Measurements from ENCODE around the gene GCC2. TPM values are rescaled to one million over a fixed set of nuclear protein-coding genes. Genes with fewer than 3 reads are reported as not detected.

Gene GCC2
- total and polyA plus RNA-seq, 2 of the 13 experiments (the other 11 are each of a cell fraction or from before 2014, with no cell fraction given), result 17.6 to 22.5 TPM

GRCh38 chr2:108477099-108477498 is 28.1 kb downstream of the GCC2 start:
- H4K20me1 ChIP-seq (ENCODE audit: insufficient read depth, low read length), result no peaks in the 10 kb centered on the region
- CTCF ChIA-PET (ENCODE audit: low intra/inter-chr PET ratio, low total read pairs), result no interaction called here
- intact Hi-C loops (cut with micrococcal nuclease; ENCODE audit: unreplicated experiment), result no loop called here

GRCh38 chr2:108485253-108485652 is 36.2 kb downstream of the GCC2 start:
- H3K79me2 ChIP-seq (ENCODE audit: insufficient read depth, low read length), result no peaks in the 10 kb centered on the region
- H2AFZ ChIP-seq (ENCODE audit: low read length), result no peak overlapping the region
- CTCF ChIA-PET (ENCODE audit: low intra/inter-chr PET ratio, low total read pairs), result no interaction called here
- FAIRE-seq, result no peak
- POLR2A ChIA-PET, result no interaction called here
- no peaks in the 10 kb centered on the region for H3K27me3 ChIP-seq (ENCODE audit: control insufficient read depth in 1 of 2, insufficient read depth in 2 of 2, low read length in 2 of 2)
- no peak overlapping the region for H3K4me3 ChIP-seq (replicated peaks in 1 of 3; ENCODE audit: insufficient read depth in 1 of 3, low read depth in 2 of 3, low read length in 3 of 3)
- no peak overlapping the region for H3K4me2 ChIP-seq (ENCODE audit: low read depth, low read length)
- 95% methylated on average over 2 of the region's 2 CpGs for WGBS (ENCODE audit: low lambda C conversion rate)
- in situ Hi-C loops (cut with HindIII; ENCODE audit: extremely low pct_ligation_motif_present, low pct_unique_long_range_greater_than_20kb) (no loop called here), intact Hi-C loops (cut with micrococcal nuclease; ENCODE audit: unreplicated experiment) (loop anchor here (5.0 kb wide), 1 partner anchor 152 kb away; no protein-coding TSS in a partner anchor)
- no peaks in the 10 kb centered on the region for H3K4me1 ChIP-seq (ENCODE audit: insufficient read depth, low read length)
- no peak overlapping the region for H3K27ac ChIP-seq (ENCODE audit: extremely low read length, insufficient read depth, low read length)
- H3K36me3 ChIP-seq (replicated peaks in 1 of 2; ENCODE audit: control insufficient read depth in 1 of 2, insufficient read depth in 2 of 2, low read length in 2 of 2), result peaks cover 11 to 51% of the 10 kb centered on the region in 2 experiments; a peak in 4 of 5 replicates
- DNase-seq (ENCODE audit: low spot score), result no peak
- no peaks in the 10 kb centered on the region for H3K9me3 ChIP-seq (ENCODE audit: low read length)
- no peak for ATAC-seq
- BruUV-seq (replicated peaks), result no TSS peak
- no peaks in the 10 kb centered on the region for H4K20me1 ChIP-seq (ENCODE audit: insufficient read depth, low read length)
- no peak overlapping the region for H3K9ac ChIP-seq (ENCODE audit: insufficient read depth, low read depth, low read length)
- TF ChIP-seq HMGA1 (CRISPR knock-in tag; conservative IDR thresholded peaks at IDR 0.05) (no peak), GLMP (CRISPR knock-in tag; IDR thresholded peaks at IDR 0.05; ENCODE audit: borderline replicate concordance) (no peak), ZBTB21 (CRISPR knock-in tag; IDR thresholded peaks at IDR 0.05) (no peak), ZNF616 (CRISPR knock-in tag; IDR thresholded peaks at IDR 0.05; ENCODE audit: low read depth) (no peak), TBX3 (IDR thresholded peaks at IDR 0.05; ENCODE audit: borderline replicate concordance) (no peak), FOXC1 (CRISPR knock-in tag; IDR thresholded peaks at IDR 0.05; ENCODE audit: borderline replicate concordance) (no peak), ATF1 (CRISPR knock-in tag; IDR thresholded peaks at IDR 0.05) (no peak), HNF4A (CRISPR knock-in tag; IDR thresholded peaks at IDR 0.05) (no peak), ZNF652 (CRISPR knock-in tag; IDR thresholded peaks at IDR 0.05; ENCODE audit: borderline replicate concordance, low read depth) (no peak), POLR2A (IDR thresholded peaks at IDR 0.05; ENCODE audit: insufficient read depth in 1 of 2, low read depth in 2 of 2, low read length in 2 of 2) (no peak)

More at GRCh38 chr2:108477099-108477498, 28.1 kb downstream of the GCC2 start:
- Histone ChIP-seq H3K79me2 (ENCODE audit: insufficient read depth, low read length) (no peaks in the 10 kb centered on the region), H3K4me3 (replicated peaks in 1 of 3; ENCODE audit: insufficient read depth in 1 of 3, low read depth in 2 of 3, low read length in 3 of 3) (no peak overlapping the region), H3K4me1 (ENCODE audit: insufficient read depth, low read length) (no peaks in the 10 kb centered on the region), H3K9ac (ENCODE audit: insufficient read depth, low read depth, low read length) (no peak overlapping the region), H3K27ac (ENCODE audit: extremely low read length, insufficient read depth, low read length) (no peak overlapping the region), H3K36me3 (replicated peaks in 1 of 2; ENCODE audit: control insufficient read depth in 1 of 2, insufficient read depth in 2 of 2, low read length in 2 of 2) (peaks cover 10 to 75% of the 10 kb centered on the region in 2 experiments), H2AFZ (ENCODE audit: low read length) (no peak overlapping the region), H3K4me2 (ENCODE audit: low read depth, low read length) (no peak overlapping the region), H3K9me3 (ENCODE audit: low read length) (no peaks in the 10 kb centered on the region), H3K27me3 (ENCODE audit: control insufficient read depth in 1 of 2, insufficient read depth in 2 of 2, low read length in 2 of 2) (no peaks in the 10 kb centered on the region)
- BruUV-seq (replicated peaks), result no TSS peak
- 96% methylated on average over 1 of the region's 1 CpG for WGBS (ENCODE audit: low lambda C conversion rate)
- POLR2A ChIA-PET, result no interaction called here
- FAIRE-seq (no peak), DNase-seq (ENCODE audit: low spot score) (no peak), ATAC-seq (no peak)
- no peak for TF ChIP-seq ZNF33B (CRISPR knock-in tag; IDR thresholded peaks at IDR 0.05)
- TF ChIP-seq ZNF775 (CRISPR knock-in tag; IDR thresholded peaks at IDR 0.05; ENCODE audit: borderline replicate concordance), result no peak
- TF ChIP-seq RFX5 (IDR thresholded peaks at IDR 0.05; ENCODE audit: low read depth, low read length), result no peak
- in situ Hi-C loops (cut with HindIII; ENCODE audit: extremely low pct_ligation_motif_present, low pct_unique_long_range_greater_than_20kb), result no loop called here
